ENCODE results near the gene TMED9.

The TMED9 gene

DNA sequence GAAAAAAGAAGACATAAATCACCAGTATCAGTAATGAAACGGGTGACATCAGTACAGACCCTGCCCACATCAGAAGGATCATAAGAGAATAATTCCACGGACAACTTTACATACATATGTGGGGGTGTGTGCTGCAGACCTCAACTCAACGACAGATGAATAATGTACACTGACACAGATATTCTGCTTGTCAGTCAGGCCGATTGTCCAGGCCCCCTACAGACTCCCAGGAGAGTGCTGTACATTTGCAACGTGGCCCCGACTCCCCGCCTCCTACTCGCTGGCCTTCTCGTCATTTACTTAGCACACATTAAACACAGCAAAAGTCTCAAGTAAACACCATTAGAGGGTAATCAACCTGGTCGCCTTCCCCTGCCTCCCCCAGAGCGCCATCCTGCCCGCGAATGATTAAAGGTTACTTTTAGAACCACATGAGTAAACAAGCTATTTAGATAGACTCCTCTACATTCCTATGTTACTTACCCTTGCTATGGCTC, 3.5 kb upstream of the TMED9 start:
- no peak for DNase-seq

DNA sequence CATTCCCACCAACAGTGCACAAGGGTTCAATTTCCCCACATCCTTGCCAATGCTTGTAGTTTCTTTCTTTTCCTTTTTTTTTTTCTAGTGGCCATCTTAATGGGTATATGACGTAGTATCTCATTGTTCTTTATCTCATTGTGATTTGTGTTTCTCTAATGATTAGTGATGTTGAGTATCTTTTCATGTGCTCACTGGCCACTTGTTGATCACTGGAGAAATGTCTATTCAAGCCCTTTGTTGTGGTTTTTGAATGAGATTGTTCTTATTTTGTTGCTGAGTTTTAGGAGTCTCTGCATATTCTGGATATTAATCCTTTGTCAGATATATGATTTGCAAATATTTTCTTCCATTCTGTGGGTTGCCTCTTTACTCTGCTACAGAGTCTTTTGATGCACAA, 1.6 kb upstream of the TMED9 start:
- DNase-seq, result no peak

DNA sequence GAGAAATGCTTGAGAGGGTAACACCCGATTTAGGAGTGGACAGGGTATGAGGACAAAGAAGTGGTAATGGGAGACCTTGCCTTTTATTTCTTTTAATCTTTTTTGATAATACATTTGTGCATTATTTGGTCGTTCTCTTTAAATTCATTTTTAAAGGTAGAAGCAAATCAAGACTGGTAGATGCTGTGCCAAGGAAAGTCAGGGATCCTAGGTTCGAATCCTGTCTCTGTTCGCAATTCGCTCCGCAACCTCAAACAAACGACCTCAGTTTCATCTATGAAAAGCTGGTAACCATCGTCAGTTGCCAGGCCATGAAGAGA, 353 bp upstream of the TMED9 start:
- DNase-seq, result no peak

DNA sequence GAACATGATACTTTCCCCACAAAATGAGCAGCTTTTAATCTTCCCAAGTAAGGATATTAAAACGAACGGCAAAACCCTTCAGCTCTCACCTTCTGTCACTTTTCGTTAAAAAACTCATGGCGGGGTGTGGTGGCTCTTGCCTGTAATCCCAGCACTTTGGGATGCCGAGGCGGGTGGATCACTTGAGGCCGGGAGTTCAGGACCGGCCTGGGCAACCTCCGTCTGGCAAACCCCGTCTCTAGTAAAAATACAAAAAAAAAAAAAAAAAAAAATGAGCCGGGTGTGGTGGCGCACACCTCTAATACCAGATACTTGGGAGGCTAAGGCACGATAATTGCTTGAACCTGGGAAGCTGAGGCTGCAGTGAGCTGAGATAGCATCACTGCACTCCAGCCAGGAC, 902 bp downstream of the TMED9 start:
- DNase-seq, result no peak

DNA sequence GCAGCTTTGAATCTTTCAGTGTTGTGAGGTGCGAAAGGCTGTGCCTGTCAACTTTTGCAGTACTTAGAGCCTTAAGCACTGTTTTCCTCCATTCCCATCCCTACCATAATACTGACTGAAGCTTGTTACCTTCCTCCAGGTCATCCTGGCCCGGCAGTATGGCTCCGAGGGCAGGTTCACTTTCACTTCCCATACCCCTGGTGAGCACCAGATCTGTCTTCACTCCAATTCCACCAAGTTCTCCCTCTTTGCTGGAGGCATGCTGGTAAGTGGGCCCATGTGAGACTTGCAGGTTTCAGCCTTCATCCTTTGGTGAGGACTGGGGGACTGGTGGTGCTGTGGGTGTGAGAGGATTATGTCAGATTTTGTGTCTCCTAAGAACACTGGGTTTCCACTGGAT, 1.5 kb downstream of the TMED9 start:
- no peak for DNase-seq

DNA sequence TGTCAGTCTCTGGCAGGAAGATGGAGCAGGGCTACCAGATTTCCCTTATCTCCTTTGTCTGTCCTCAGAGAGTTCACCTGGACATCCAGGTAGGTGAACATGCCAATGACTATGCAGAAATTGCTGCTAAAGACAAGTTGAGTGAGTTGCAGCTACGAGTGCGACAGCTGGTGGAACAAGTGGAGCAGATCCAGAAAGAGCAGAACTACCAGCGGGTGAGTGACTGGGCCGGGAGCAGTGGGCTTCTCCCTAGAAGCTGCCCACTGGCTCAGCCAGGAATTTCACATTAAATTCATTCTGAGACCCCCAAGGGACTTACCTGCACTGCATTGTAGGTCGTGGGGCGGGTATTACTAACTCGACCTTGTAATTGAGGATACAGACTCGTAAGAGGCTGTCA, 2.1 kb downstream of the TMED9 start:
- no peak for DNase-seq

DNA sequence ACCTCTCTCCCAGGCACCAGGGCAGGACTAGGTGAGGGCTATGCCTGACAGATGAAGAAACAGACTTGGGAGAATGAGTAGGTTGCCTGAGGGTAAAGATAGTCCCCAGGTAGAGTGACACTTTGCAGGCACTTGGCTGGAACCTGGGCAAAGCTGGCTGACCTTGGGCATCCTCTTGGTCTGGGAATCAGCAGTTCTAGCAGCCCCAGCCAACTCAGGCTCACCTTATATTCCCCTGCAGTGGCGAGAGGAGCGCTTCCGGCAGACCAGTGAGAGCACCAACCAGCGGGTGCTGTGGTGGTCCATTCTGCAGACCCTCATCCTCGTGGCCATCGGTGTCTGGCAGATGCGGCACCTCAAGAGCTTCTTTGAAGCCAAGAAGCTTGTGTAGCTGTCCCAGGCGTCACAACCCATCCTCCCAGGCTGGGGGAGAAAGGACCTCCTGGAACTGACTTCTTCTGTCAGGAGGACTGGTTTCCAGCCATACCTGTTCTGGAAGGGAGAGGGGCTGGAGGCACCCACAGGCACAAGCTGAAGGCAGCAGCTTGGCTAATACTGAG, 3.1 kb downstream of the TMED9 start:
- DNase-seq, result no peak

DNA sequence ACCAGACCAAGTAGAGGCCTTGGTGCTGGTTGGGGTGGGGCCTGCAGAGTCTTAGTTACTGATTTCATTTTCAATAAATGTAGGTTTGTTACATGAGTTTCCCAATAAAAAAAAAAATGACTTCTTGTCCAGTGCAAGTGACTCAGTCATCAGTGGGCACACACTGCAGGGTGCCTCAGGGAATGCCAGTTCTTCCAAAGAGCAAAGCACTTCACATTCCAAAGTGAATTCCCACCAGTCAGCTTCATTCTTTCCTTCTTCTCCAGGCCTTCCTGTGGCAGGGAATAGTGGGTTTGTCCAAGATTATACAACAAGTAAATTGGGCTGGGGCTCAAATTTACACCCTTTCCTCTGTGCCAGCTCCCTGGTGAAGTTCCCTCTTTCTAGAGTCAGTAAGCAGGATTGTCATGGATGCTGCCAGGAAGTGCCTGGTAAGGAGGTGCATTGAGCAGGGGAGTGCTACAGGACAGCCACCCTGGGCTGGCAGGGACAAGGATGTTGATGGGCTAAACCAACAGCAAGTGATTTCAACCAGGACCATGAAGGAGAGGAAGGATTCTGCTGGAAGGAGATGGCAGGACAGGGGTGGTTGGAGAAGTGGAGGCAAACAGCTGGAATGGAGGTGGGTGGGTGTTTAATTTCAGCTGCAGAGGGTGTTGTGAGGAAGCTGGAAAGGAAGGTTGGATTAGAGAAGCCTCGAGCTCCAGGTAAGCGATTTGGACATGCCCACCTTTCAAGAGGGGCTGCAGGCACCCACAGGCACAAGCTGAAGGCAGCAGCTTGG, 4.2 kb downstream of the TMED9 start:
- DNase-seq, result no peak

DNA sequence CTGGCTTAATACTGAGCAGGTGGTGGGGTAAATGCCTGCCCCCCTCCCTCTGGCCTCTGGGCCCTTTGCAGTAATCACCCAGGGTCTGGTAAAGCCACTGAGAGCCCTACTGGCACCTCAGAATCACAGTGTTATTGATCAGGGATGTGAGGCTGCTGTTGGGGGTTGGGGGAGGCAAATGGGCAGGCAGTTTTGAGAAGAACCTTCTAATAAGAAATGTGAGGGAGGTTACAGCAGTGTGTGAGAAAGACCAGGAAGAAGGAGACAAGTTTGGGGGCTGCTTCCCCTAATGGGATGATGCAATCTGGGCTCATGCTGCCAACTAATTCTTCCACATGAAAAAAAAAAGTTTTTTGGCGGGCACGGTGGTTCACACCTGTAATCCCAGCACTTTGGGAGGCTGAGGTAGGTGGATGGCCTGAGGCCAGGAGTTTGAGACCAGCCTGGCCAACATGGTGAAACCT, 4.8 kb downstream of the TMED9 start:
- no peak for DNase-seq

DNA sequence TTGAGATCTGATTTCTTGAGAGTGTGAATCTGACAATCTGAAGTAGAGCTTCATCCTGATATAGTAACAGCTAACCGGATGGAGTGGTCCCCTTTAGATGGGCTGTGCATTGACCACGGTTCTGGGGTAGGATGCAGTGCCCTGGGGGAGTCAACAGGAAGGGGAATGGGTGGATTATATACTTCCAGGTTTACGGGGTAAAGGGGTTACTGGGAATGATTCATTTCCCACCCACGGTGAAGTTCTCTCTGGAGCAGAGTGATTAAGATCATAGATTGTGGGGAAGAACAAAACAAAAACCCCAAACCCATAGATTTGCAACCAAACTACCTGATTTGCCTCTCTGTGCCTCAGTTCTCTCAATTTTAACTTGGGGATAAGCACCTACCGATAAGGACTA, 6.5 kb downstream of the TMED9 start:
- no peak for DNase-seq

DNA sequence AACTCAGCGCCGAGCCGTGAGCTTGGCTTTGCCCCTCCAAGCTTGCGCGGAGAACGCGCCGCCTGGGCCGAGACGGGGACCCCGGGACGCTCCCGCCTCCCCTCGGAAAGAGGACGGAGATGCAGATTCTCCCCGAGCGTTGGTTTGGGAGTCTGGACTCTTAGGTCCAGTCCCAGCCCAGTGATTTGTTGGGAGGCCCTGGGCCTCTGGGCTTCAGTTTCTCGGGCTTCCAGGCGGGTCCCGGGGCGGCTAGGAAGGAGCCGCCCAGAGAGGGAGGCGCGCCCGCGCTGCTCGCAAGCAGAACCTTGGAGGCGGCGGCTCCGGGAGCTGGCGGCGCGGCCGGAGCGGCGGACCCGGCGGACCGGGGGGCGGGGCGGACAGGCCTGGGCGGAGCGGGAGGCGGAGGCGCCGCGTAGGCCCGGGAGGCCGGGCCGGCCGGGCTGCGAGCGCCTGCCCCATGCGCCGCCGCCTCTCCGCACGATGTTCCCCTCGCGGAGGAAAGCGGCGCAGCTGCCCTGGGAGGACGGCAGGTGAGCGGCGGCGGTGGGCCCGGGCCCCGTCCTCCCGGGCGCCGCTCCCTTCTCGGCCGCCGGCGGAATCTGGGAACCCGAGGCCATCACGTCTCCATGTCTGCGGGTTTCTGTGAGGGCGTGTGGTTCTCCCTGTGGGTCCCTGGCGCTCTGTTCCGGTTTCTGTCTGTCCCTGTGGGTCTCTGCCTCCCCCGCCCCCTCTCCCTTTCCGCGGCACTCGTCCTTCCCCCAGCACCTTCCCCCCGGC, 7.9 kb downstream of the TMED9 start, which contains the start of gene B4GALT7:
TSS of gene B4GALT7 (plus strand) at position 402 of the 777 bp plus-strand sequence. CDS start at position 481, 79 bp downstream.
- peak; percentile 66 to 67 for DNase-seq

DNA sequence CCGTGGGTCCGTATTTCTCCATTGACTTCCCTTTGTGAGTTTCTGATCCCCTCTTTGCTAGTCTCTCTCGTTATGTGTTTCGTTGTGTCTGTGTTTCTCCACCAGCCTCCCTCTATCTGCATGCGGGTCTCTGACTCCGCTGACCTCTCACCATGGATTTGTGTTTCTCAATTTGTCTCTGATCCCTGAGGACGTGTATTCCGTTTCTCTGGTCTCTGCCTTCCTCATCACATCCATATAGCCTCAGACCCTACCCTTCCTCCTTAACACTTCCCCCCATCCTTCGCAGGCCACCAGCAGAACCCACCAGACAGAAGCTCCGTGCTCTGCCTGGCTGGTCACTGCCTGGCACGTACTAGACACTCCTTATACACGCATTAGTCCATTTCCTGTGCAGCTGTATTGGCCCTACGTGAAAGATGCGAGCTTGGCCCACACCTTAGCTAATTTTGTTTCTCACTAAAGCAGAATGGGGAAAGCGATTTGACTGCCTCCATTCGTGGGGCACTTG, 8.6 kb downstream of the TMED9 start:
- DNase-seq, result no peak

DNA sequence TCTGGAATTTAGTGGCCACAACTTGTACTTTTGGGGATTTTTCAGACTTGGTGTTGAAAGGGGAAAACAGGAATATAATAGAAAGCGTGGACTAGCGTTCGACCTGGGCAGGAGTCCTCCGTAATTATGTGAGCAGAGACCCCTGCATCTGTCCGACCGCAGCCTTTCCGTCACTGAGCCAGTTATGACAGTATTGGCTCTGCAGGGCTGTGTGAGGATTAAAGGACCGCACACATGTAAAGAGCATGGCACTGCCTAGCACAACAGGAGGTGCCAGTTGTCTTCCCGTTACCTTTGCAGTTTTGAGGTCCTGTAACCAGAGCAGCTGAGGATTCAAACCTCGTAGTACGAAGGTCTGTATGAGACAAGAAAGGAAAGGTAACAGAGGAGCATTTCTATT, 9.1 kb downstream of the TMED9 start:
- no peak for DNase-seq

DNA sequence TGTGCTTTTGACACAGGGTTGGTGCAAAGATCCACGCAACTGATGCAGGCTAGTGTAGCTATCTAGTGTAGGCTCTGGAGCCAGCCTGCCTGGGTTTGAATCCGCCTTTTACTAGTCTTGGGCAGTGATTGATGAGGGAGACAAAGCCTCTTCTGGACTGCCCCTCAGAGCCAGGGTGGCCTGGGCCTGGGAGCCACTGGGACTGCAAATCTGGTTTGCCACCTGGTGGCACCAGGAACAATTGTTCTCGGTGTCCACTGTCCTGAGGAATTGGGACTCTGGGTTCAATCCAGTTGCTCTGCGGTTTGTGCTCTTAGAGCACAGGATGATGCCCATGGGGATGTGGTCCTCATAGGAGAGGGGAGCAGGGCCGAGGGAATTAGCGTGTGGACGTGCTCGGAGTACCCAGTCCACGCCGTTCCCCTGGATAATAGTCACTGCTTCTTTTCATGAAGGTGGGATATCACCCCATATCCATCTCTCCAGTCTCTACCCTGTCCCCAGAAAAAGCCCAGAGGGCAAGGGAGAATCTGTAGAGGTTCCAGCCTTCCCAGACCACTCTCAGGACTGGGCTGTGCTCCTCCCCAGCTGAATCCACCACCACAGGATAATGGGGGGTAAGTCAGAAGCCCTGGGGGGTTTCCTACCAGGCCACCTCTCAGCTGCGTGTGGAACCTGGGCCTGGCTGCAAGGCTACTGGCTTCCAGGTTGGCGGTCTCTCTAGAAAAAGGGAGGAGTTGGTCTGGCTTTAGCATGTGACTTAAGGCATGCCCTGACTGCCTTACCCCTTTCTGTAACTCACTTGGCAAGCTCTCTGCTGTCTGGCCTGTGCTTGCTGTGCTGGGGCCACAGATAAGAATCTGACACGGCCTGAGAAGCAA, 9.8 kb downstream of the TMED9 start:
- DNase-seq, result no peak

DNA sequence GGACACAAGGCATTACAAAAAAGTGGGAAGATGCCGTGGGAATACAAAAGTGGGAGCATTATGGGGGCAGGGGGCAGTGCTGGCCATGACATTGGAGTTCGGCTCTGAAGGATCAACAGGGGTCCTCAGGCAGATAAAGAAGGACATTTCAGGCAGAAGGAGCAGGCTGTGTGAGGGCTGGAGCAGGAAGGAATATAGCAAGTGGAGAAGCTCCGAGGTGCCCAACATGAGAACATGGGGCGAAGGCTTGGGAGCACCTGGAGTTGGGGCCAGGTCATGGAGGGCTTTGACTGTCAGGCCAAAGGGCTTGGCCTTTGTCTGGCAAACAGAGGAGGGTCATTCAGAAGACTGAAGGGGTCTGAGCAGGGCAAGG, 10.4 kb downstream of the TMED9 start:
- no peak for DNase-seq

DNA sequence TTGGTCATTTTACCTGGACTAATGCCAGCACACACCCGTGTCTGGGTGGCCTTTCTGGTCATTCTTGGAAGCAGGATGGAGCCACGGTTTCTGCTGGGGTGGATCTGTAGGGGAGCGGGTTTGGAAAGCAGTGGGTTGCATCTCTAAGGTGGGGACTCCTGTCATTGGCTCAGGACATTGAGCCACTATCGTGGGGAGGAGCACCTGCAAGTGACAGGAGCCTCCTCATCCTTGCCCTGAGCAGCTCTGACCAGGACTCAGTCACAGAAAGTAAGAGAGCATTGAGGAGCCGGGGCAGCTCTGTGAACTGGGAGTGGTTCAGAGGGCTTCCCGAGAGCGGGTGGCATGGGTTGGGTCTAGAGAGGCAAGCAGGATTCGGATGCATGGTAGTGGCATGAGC, 11.6 kb downstream of the TMED9 start:
- DNase-seq, result no peak

DNA sequence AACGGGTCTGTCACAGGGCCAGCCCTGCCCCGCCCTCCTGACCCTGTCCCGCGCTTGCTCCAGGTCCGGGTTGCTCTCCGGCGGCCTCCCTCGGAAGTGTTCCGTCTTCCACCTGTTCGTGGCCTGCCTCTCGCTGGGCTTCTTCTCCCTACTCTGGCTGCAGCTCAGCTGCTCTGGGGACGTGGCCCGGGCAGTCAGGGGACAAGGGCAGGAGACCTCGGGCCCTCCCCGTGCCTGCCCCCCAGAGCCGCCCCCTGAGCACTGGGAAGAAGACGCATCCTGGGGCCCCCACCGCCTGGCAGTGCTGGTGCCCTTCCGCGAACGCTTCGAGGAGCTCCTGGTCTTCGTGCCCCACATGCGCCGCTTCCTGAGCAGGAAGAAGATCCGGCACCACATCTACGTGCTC, 12.1 kb downstream of the TMED9 start:
- no peak for DNase-seq

DNA sequence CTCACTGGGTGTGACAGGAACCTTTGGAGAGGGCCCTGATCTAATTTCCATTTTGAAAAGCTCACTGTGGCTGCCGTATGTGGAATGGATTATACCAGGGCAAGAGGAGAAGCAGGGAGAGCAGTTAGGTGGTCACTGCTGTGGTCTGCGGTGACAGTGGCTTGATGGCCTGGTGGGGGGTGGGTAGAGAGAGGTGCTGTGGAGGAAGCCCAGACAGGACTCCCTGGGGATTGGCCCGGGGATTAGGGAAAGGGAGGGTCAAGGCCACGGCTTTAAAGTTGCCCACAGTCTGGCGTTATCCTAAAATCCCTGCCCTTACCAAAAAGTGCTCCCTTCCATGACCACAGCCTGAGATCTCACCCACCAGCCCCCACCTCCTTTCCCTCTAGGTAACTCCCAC, 12.7 kb downstream of the TMED9 start:
- DNase-seq, result no peak

DNA sequence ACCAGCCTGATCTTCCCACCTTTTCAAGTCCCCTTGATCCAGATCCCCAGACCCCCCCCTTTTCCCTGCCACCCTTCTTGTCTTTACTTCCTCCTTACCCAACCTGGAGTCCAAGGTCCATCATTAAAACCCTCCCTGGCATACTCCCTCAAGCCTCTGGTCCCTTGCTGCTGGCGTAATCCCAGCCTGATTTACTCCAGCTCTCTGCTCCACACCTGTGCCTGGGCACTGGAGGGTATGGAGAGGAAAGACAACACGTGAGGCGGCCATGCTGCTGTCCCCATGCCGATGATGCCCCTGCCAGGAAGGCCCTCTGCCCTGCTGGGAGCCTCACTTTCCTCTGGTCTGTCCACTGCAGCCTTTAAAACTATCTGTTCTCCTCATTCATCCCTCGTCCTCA, 13.1 kb downstream of the TMED9 start:
- DNase-seq, result no peak

DNA sequence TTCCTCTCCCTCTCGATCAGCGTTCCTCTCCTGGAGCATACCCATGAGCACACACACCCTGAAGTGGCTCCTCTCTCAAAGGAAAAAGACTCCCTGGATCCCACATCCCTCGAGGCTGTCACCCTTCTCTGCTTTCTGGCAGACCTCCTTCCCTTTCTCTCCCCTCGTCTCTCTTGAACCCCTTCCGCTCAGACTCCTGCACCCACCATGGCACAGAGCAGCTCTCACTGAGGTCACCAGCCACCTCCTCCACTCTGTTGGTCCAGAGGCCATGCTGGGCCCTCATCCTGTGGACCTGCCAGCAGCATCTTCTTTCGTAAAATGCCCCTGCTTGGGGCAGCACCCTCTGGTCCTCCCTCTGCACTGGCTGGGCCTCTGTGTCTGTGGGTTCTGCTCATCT, 13.7 kb downstream of the TMED9 start:
- DNase-seq, result no peak

DNA sequence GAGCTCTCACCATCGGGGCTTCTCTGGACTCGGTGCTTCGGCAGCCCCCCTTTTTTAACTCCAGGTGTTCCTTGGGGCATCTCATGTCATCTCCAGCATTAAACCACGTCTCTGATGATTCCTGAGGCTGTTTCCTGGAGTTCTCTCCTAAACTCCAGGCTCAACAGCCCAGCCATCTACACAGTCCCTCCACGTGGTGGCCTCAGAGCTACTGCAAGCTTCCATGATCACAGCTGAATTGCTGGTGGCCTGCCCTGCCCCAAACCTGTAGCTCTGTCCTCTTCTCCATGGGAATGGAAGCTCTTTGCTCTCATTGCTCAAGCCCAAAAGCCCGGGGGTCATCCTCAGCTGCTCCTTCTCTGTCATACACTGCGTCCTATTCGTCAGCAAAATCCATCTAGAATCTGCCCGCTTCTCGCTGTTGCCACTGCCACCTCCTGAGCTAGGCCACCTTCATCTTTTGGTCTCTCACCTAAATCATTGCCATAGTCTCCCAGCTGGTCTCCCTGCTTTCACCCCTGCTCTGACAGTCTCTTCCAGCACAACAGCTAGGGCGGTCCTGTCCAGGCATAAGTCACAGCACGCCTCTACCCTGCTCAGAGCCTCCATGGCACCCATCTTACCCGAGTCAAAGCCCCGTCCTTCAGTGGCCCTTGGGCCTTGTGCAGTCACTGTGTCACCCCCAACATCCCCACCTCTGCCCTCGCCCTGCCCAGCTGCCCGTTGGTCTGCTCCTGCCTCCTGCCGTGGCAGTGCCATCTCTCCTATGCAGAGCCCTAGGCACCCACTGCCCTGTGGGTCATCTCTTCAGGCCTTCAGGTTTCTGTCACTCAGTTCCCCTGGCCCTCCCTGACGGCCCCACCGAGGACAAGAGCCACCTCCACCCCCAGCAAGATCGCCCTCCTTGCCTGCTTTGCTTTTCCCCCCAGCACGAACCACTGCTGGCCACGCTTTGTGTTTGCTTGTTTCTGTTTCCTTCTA, 14.4 kb downstream of the TMED9 start:
- DNase-seq, result no peak

DNA sequence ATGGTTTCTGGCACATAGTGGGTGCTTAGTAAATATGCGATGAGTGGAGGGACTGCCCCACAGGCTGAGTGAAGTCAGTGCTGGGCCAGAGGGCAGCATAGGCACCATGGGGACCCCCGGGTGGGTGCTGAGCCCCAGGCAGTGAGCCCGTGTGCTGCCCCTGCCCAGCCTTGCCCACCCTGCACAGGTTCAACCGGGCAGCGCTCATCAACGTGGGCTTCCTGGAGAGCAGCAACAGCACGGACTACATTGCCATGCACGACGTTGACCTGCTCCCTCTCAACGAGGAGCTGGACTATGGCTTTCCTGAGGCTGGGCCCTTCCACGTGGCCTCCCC, 15.1 kb downstream of the TMED9 start:
- DNase-seq, result no peak

All from Kasumi-1 (cell line).